Stimulated activated CD4-positive, alpha-beta T cell treated with anti-CD3 and anti-CD28 coated beads, TNF-alpha, amount 100 ng/mL, for 4 hours (primary cell): ENCODE measurements around the gene TRAF3.

ENCODE experiments used
- DNase-seq, 3 experiments: peaks; one replicate each; pipeline ENCODE4 v3.0.0-alpha.2; 2020; ENCODE audit warnings: low read depth in 3 of 3

Gene TRAF3

DNA sequence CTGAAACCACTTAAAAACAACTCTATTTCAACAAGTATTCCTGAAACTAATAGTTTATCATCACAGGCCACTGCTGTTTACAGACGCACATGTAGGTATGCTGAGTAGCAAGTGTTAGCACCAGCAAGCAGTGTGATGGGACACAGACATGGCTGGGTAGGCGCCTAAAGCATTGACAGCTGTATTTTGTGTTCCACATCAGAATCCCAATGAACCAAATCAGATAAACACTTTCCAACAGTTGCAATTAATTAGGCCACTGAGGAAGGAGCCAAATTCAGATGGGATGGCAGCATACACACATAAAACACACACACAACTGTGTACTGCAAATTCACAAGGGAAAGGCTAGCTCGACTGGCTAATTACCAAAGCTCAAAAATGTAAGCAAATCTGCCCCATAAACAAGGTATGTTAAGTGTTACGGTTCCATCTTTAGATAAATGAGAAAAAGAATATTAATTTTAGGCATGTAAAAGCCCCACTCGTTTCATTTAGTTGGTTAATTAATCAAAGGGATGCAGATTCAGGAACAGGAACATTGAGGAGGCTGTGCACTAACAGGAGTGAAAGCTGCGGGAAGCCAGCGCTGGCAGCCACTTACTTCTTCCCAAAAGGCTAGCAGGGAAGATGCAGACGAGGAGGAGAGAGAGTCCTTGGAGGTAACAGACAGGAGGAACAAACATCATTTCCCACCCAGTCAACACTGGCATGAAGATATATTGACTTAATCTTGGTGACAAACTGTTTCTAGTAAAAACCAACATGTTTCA, 178.6 kb downstream of the TRAF3 start:
- no peak for DNase-seq

DNA sequence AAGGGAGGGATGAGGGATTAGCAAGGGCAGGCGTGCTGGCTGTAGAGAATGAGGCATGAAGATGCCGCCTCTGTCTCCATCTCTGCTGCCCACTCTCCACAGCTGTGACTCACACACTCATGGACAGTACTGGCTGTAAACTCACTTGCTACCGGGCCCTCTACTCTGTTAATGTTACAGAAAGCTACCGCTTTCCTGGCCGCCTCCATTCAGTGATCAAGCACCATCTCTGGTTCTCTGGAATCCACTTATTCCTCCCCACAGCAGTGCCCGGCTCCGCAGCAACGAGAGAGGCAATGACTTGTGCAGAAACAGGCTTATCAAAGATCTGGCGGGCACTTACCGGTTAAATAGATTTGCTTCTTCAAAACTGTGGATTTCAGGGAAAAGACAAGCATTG, 180.0 kb downstream of the TRAF3 start:
- no peak for DNase-seq

DNA sequence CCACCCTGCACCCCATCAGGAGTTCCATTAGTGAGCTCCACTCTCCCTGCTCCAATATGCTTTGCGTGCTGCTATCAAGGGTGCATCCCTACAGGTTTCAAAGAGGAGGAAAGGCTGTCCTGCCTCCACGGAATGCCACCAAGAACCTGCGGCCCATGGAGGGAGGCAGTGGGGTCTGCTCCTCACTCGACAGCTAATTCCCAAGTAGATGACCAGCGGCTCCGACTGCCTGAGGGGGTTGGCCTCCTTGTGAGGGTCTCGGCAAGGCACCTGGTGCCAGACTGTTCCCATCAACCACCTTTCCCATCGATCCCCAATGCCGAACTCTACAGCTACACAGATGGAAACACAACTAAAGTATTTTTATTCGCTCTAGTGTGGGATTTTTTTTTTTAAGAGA, 181.2 kb downstream of the TRAF3 start:
- no peak for DNase-seq
